DMS 273 (cell line): ENCODE data around the gene ERBB4.
A peak's percentile ranks its signal among the peaks of the same experiment; 100 is the strongest.
"Not testable (repeated sequence)": the region's sequence is repeated elsewhere in the genome, so short reads cannot be mapped to it uniquely, and the experiment has no call there.

Experiments used
- DNase-seq: peaks from one replicate; lab custom pipeline; 2025; ENCODE audit not compliant: unreplicated experiment; lab: John Stamatoyannopoulos, UW

The ERBB4 gene

GRCh38 chr2:211649331-211649730, 889.3 kb downstream of the ERBB4 start:
- DNase-seq: no peak

GRCh38 chr2:211631503-211631902, 907.1 kb downstream of the ERBB4 start:
- DNase-seq: no peak

GRCh38 chr2:211623096-211623495, 915.5 kb downstream of the ERBB4 start:
- no peak for DNase-seq

GRCh38 chr2:211620986-211621385, 917.6 kb downstream of the ERBB4 start:
- DNase-seq: no peak

GRCh38 chr2:211617803-211618202, 920.8 kb downstream of the ERBB4 start:
- DNase-seq: no peak

GRCh38 chr2:211611621-211612020, 927.0 kb downstream of the ERBB4 start:
- no peak for DNase-seq

GRCh38 chr2:211611061-211611518, 927.5 kb downstream of the ERBB4 start:
- no peak for DNase-seq

- no peak for DNase-seq
These were observed 929.5 kb downstream of the ERBB4 start for GRCh38 chr2:211609127-211609526.

GRCh38 chr2:211599146-211599545, 939.5 kb downstream of the ERBB4 start:
- no peak for DNase-seq

GRCh38 chr2:211598238-211598637, 940.4 kb downstream of the ERBB4 start:
- DNase-seq: no peak

- DNase-seq: not testable (repeated sequence)
These were observed 946.6 kb downstream of the ERBB4 start for GRCh38 chr2:211592006-211592405.

- no peak for DNase-seq
These were observed 947.2 kb downstream of the ERBB4 start for GRCh38 chr2:211591426-211591825.

- no peak for DNase-seq
These were observed 970.2 kb downstream of the ERBB4 start for GRCh38 chr2:211568439-211568838.

GRCh38 chr2:211564441-211564840, 974.2 kb downstream of the ERBB4 start:
- no peak for DNase-seq

- DNase-seq: no peak
These were observed 993.0 kb downstream of the ERBB4 start for GRCh38 chr2:211545582-211545981.

GRCh38 chr2:211534632-211535031, 1004.0 kb downstream of the ERBB4 start:
- DNase-seq: peak; percentile 77

GRCh38 chr2:211524248-211524647, 1014.4 kb downstream of the ERBB4 start:
- not testable (repeated sequence) for DNase-seq

GRCh38 chr2:211516537-211516936, 1022.1 kb downstream of the ERBB4 start:
- DNase-seq: no peak

- DNase-seq: no peak
These were observed 1024.6 kb downstream of the ERBB4 start for GRCh38 chr2:211514049-211514448.

GRCh38 chr2:211513446-211513845, 1025.2 kb downstream of the ERBB4 start:
- no peak for DNase-seq

GRCh38 chr2:211512806-211513205, 1025.8 kb downstream of the ERBB4 start:
- no peak for DNase-seq

- no peak for DNase-seq
These were observed 1034.7 kb downstream of the ERBB4 start for GRCh38 chr2:211503856-211504255.

GRCh38 chr2:211503198-211503597, 1035.4 kb downstream of the ERBB4 start:
- no peak for DNase-seq
